ENCODE results near the gene NOL4L.
A peak's percentile ranks its signal among the peaks of the same experiment; 100 is the strongest.
"Not testable (repeated sequence)": the region's sequence is repeated elsewhere in the genome, so short reads cannot be mapped to it uniquely, and the experiment has no call there.

Gene NOL4L

GRCh38 chr20:32466739-32467505 lies 118.2 kb downstream of the NOL4L start:
- no peak for DNase-seq

- DNase-seq: not testable (repeated sequence)
Measured at GRCh38 chr20:32465901-32466675, 119.0 kb downstream of the NOL4L start.

- no peak for DNase-seq
Measured at GRCh38 chr20:32465092-32465900, 119.8 kb downstream of the NOL4L start.

GRCh38 chr20:32464401-32465091 lies 120.6 kb downstream of the NOL4L start:
- no peak for DNase-seq

- DNase-seq: peak; percentile 56
Measured at GRCh38 chr20:32463642-32464400, 121.3 kb downstream of the NOL4L start.

GRCh38 chr20:32462900-32463641 lies 122.1 kb downstream of the NOL4L start:
- no peak for DNase-seq

- no peak for DNase-seq
Measured at GRCh38 chr20:32461836-32462600, 123.1 kb downstream of the NOL4L start.

- no peak for DNase-seq
Measured at GRCh38 chr20:32460683-32461320, 124.3 kb downstream of the NOL4L start.

- no peak for DNase-seq
Measured at GRCh38 chr20:32460231-32460630, 124.9 kb downstream of the NOL4L start.

- DNase-seq: no peak
Measured at GRCh38 chr20:32458837-32459220, 126.3 kb downstream of the NOL4L start.

GRCh38 chr20:32458061-32458836 lies 126.9 kb downstream of the NOL4L start:
- no peak for DNase-seq

GRCh38 chr20:32457479-32457986 lies 127.6 kb downstream of the NOL4L start:
- peak; percentile 26 for DNase-seq

- DNase-seq: no peak
Measured at GRCh38 chr20:32456869-32457478, 128.2 kb downstream of the NOL4L start.

GRCh38 chr20:32455901-32456701 lies 129.0 kb downstream of the NOL4L start:
- no peak for DNase-seq

GRCh38 chr20:32455171-32455900 lies 129.8 kb downstream of the NOL4L start:
- no peak for DNase-seq
